GM23338 (cell line): Measurements from ENCODE around the gene ISG20. TPM values are rescaled to one million over a fixed set of nuclear protein-coding genes. Genes with fewer than 3 reads are reported as not detected.
A peak's percentile ranks its signal among the peaks of the same experiment; 100 is the strongest.

ENCODE experiments used
- ATAC-seq: fragments of 200-7000 bp; cut with Tn5 transposase; 3 replicates; pipeline ENCODE4 v1.9.1; 2020
- DNase-seq: peaks from one replicate; pipeline ENCODE4 v3.0.0-alpha.2; 2015; ENCODE audit warnings: low spot score
- H2AFZ ChIP-seq: fragments of 200-600 bp; sonication (generic); 2 replicates; pipeline ENCODE4 v1.8.0; 2016; ENCODE audit warnings: antibody characterized with exemption, mild to moderate bottlenecking, moderate library complexity
- H3F3A ChIP-seq: fragments of 200-600 bp; sonication (generic); replicated peaks from 2 replicates; pipeline ENCODE4 v1.8.0; 2017; ENCODE audit warnings: antibody characterized with exemption, mixed run types, low read depth
- H3K27ac ChIP-seq: fragments of 200-600 bp; sonication (generic); 2 replicates; pipeline ENCODE4 v1.6.1; 2016; ENCODE audit warnings: low read depth
- H3K27me3 ChIP-seq: fragments of 200-600 bp; sonication (generic); 2 replicates; pipeline ENCODE4 v1.8.0; 2016; ENCODE audit warnings: mild to moderate bottlenecking, mixed run types, moderate library complexity; ENCODE audit not compliant: insufficient read depth
- H3K36me3 ChIP-seq: fragments of 200-600 bp; sonication (generic); 2 replicates; pipeline ENCODE4 v1.8.0; 2016; ENCODE audit warnings: mild to moderate bottlenecking; ENCODE audit not compliant: insufficient read depth
- H3K4me1 ChIP-seq: fragments of 200-600 bp; sonication (generic); 2 replicates; pipeline ENCODE4 v1.8.0; 2016; ENCODE audit warnings: mild to moderate bottlenecking, moderate library complexity; ENCODE audit not compliant: insufficient read depth
- H3K4me2 ChIP-seq: fragments of 200-600 bp; sonication (generic); 2 replicates; pipeline ENCODE4 v1.7.1; 2017; ENCODE audit warnings: mixed run types
- H3K4me3 ChIP-seq: fragments of 200-600 bp; sonication (generic); 2 replicates; pipeline ENCODE4 v1.6.1; 2016; ENCODE audit warnings: mixed run types
- H3K79me2 ChIP-seq: fragments of 200-600 bp; sonication (generic); replicated peaks from 2 replicates; pipeline ENCODE4 v1.8.0; 2017; ENCODE audit warnings: mild to moderate bottlenecking; ENCODE audit not compliant: insufficient read depth
- H3K9me2 ChIP-seq: fragments of 200-600 bp; sonication (generic); 2 replicates; pipeline ENCODE4 v1.8.0; 2017; ENCODE audit not compliant: insufficient read depth
- H4K20me1 ChIP-seq: fragments of 200-600 bp; sonication (generic); replicated peaks from 2 replicates; pipeline ENCODE4 v1.8.0; 2017; ENCODE audit warnings: mild to moderate bottlenecking; ENCODE audit not compliant: insufficient read depth
- H3K27ac Mint-ChIP-seq: 2 replicates; pipeline ENCODE4 v1.8.0; 2020; ENCODE audit warnings: inconsistent platforms, mild to moderate bottlenecking, moderate library complexity, mixed read lengths
- H3K27me3 Mint-ChIP-seq: 3 replicates; pipeline ENCODE4 v1.8.0; 2022; ENCODE audit warnings: low read depth, mild to moderate bottlenecking, moderate library complexity, mixed read lengths, inconsistent platforms; ENCODE audit not compliant: insufficient read depth, poor library complexity
- H3K36me3 Mint-ChIP-seq: 3 replicates; pipeline ENCODE4 v1.8.0; 2021; ENCODE audit warnings: low read depth, mild to moderate bottlenecking, inconsistent platforms, moderate library complexity, mixed read lengths
- H3K4me1 Mint-ChIP-seq: 3 replicates; pipeline ENCODE4 v1.8.0; 2020; ENCODE audit warnings: mild to moderate bottlenecking, inconsistent platforms, mixed read lengths
- H3K4me3 Mint-ChIP-seq: 3 replicates; pipeline ENCODE4 v1.8.0; 2021; ENCODE audit warnings: moderate library complexity, mild to moderate bottlenecking, inconsistent platforms, mixed read lengths
- H3K9me3 Mint-ChIP-seq: 3 replicates; pipeline ENCODE4 v1.8.0; 2020; ENCODE audit warnings: moderate library complexity, mild to moderate bottlenecking, inconsistent platforms, mixed read lengths
- CREB1 ChIP-seq: fragments of 250-450 bp; sonication (Bioruptor Pico); IDR thresholded peaks from 2 replicates; pipeline ENCODE4 v1.5.0; 2020; ENCODE audit warnings: low read depth, mild to moderate bottlenecking, moderate library complexity
- ETS1 ChIP-seq: IDR thresholded peaks from 2 replicates; pipeline ENCODE4 v1.6.1; 2016; ENCODE audit warnings: antibody characterized with exemption
- EZH2 ChIP-seq: fragments of 200-600 bp; sonication (generic); IDR thresholded peaks from one replicate; pipeline ENCODE4 v1.8.0; 2017; ENCODE audit warnings: antibody characterized with exemption, mild to moderate bottlenecking, low read depth; ENCODE audit not compliant: unreplicated experiment
- JUNB ChIP-seq: IDR thresholded peaks from one replicate; pipeline ENCODE4 v1.6.1; 2016; ENCODE audit warnings: antibody characterized with exemption; ENCODE audit not compliant: unreplicated experiment
- NANOG ChIP-seq: IDR thresholded peaks from 2 replicates; pipeline ENCODE4 v1.6.1; 2016; ENCODE audit warnings: antibody characterized with exemption, borderline replicate concordance
- STAT1 ChIP-seq: IDR thresholded peaks from one replicate; pipeline ENCODE4 v1.6.1; 2016; ENCODE audit warnings: antibody characterized with exemption; ENCODE audit not compliant: unreplicated experiment
- ZNF114 ChIP-seq: fragments of 250-450 bp; sonication (Bioruptor Pico); IDR thresholded peaks from 2 replicates; pipeline ENCODE4 v1.5.0; 2020; ENCODE audit warnings: mild to moderate bottlenecking, moderate library complexity
- ZNF331 ChIP-seq: fragments of 250-450 bp; sonication (Bioruptor Pico); IDR thresholded peaks from 2 replicates; pipeline ENCODE4 v1.5.0; 2020; ENCODE audit warnings: low read depth, mild to moderate bottlenecking, moderate library complexity
- ZNF462 ChIP-seq: fragments of 250-450 bp; sonication (Bioruptor Pico); IDR thresholded peaks from 2 replicates; pipeline ENCODE4 v1.5.0; 2020; ENCODE audit warnings: mild to moderate bottlenecking, moderate library complexity
- polyA plus RNA-seq: library from polyadenylated mRNA; unstranded; fragments of >200 nt; fragmentation: Nextera tagmentation; extraction: Ambion mirVana; gene quantifications from 2 replicates; pipeline ENCODE4 v1.2.1, GENCODE V29; 2016
- total RNA-seq: library from RNA; depleted of rRNA; stranded (reverse); fragments of >200 nt; shearing (Covaris generic); gene quantifications from 2 replicates; pipeline ENCODE4 v1.2.3, GENCODE V29; 2014
- TF ChIP-seq, protein P1 (sequence below), 2 experiments: fragments of 200-600 bp in 1 of 2; sonication (generic) in 1 of 2; conservative IDR thresholded peaks; 2 replicates each; pipeline versions ENCODE4 v1.5.1 to v1.6.1; 2016 to 2017; ENCODE audit warnings: antibody characterized with exemption in 2 of 2, low read depth in 2 of 2, mild to moderate bottlenecking in 2 of 2, moderate library complexity in 1 of 2
- TF ChIP-seq, protein P2 (sequence below): IDR thresholded peaks from one replicate; pipeline ENCODE4 v1.6.1; 2018; ENCODE audit warnings: antibody characterized with exemption; ENCODE audit not compliant: unreplicated experiment

The ISG20 gene
- total and polyA plus RNA-seq, 2 experiments from 2014 or later, result 3.2 to 3.7 TPM

DNA sequence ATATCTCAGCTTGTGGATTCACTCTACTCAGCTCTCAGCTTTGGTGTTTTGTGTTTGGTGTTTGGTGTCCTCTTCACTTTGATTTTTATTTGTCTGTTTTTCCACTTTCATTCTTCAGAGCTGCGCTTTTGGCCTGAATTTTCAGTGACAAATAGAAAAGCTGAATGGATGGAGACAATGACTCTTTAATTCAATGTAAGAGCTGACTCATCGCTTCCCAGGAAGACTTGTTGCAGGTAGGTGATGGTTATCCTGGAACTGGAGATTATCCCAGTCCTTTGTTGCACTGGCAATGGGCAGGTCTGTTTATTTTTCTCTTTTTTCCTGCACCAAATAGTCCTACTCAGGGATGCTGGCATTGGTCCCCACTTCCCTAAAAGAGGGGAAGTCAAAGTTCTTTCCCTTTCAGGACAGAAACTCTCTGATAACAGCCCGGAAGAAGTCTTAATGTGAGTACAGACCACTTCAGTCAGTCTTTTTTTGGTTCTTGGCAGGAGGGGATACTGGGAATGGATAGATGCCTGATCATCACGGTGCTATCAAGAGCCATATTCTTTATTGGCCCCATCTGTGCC, 30.1 kb upstream of the ISG20 start:
- no peak overlapping the region for H3K4me3 Mint-ChIP-seq
- Histone ChIP-seq H3F3A (0 out of 2 replicates have a peak, but pooled peaks cover 9% of the 10 kb centered on the region), H3K4me3 (no peak overlapping the region), H3K36me3 (no peaks in the 10 kb centered on the region), H3K4me2 (0 out of 2 replicates have a peak overlapping the region, but pooled peaks have one; percentile 12), H4K20me1 (no peaks in the 10 kb centered on the region), H3K9me2 (no peaks in the 10 kb centered on the region), H3K27ac (no peak overlapping the region), H2AFZ (no peak overlapping the region), H3K27me3 (peaks cover 57% of the 10 kb centered on the region), H3K79me2 (no peaks in the 10 kb centered on the region), H3K4me1 (peaks cover 70% of the 10 kb centered on the region)
- DNase-seq (no peak), ATAC-seq (no peak)
- H3K27ac Mint-ChIP-seq, result no peak overlapping the region
- TF ChIP-seq EZH2 (no peak), ZNF331 (CRISPR knock-in tag) (no peak), ZNF114 (CRISPR knock-in tag) (no peak), STAT1 (no peak), CREB1 (CRISPR knock-in tag) (no peak), ZNF462 (no peak), JUNB (no peak), ETS1 (no peak), NANOG (no peak)
- TF ChIP-seq, protein P1, sequence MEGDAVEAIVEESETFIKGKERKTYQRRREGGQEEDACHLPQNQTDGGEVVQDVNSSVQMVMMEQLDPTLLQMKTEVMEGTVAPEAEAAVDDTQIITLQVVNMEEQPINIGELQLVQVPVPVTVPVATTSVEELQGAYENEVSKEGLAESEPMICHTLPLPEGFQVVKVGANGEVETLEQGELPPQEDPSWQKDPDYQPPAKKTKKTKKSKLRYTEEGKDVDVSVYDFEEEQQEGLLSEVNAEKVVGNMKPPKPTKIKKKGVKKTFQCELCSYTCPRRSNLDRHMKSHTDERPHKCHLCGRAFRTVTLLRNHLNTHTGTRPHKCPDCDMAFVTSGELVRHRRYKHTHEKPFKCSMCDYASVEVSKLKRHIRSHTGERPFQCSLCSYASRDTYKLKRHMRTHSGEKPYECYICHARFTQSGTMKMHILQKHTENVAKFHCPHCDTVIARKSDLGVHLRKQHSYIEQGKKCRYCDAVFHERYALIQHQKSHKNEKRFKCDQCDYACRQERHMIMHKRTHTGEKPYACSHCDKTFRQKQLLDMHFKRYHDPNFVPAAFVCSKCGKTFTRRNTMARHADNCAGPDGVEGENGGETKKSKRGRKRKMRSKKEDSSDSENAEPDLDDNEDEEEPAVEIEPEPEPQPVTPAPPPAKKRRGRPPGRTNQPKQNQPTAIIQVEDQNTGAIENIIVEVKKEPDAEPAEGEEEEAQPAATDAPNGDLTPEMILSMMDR (conservative IDR thresholded peaks at IDR 0.05; ENCODE audit: low read depth in 2 of 2), result no peak
- TF ChIP-seq, protein P2, sequence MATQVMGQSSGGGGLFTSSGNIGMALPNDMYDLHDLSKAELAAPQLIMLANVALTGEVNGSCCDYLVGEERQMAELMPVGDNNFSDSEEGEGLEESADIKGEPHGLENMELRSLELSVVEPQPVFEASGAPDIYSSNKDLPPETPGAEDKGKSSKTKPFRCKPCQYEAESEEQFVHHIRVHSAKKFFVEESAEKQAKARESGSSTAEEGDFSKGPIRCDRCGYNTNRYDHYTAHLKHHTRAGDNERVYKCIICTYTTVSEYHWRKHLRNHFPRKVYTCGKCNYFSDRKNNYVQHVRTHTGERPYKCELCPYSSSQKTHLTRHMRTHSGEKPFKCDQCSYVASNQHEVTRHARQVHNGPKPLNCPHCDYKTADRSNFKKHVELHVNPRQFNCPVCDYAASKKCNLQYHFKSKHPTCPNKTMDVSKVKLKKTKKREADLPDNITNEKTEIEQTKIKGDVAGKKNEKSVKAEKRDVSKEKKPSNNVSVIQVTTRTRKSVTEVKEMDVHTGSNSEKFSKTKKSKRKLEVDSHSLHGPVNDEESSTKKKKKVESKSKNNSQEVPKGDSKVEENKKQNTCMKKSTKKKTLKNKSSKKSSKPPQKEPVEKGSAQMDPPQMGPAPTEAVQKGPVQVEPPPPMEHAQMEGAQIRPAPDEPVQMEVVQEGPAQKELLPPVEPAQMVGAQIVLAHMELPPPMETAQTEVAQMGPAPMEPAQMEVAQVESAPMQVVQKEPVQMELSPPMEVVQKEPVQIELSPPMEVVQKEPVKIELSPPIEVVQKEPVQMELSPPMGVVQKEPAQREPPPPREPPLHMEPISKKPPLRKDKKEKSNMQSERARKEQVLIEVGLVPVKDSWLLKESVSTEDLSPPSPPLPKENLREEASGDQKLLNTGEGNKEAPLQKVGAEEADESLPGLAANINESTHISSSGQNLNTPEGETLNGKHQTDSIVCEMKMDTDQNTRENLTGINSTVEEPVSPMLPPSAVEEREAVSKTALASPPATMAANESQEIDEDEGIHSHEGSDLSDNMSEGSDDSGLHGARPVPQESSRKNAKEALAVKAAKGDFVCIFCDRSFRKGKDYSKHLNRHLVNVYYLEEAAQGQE, result no peak
- no peaks in the 10 kb centered on the region; the same call in 2 of the 3 replicates for H3K9me3 Mint-ChIP-seq
- peaks cover 64% of the 10 kb centered on the region for H3K27me3 Mint-ChIP-seq
- H3K4me1 Mint-ChIP-seq, result peaks cover 79% of the 10 kb centered on the region
- no peaks in the 10 kb centered on the region for H3K36me3 Mint-ChIP-seq
